ENCODE data around the gene FSCN2. TPM values are rescaled to one million over a fixed set of nuclear protein-coding genes. Genes with fewer than 3 reads are reported as not detected.

FSCN2 gene
- total RNA-seq, 4 donors from 2014 or later: 9.7 to 20.7 (median 17.0) TPM

DNA sequence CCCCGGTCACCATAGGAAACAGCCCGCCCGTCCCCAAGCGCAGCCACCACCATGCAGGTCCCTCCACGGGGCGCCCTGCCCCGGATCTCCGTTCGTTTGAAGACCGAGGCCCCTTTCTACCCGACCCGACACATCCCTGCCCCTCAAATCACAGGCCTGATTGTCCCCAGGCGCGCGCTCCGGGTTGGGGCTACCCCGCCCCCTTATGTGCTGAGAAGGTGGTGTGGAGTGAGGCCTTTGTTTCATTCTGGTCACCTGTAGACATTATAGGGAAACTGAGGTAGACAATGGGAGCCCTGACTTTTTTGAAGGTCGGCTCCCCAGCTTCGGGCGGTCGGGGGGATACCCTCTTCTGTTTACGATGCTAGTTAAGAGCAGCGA, 14.8 kb upstream of the FSCN2 start:
- H3K27ac ChIP-seq: peak overlapping the region; percentile 99 to 100 (median 100)
- peaks cover 28 to 31% of the 10 kb centered on the region in 2 donors for H3K36me3 ChIP-seq
- intact Hi-C loops (cut with DNase I): no loop called here
- TF ChIP-seq, protein P1, sequence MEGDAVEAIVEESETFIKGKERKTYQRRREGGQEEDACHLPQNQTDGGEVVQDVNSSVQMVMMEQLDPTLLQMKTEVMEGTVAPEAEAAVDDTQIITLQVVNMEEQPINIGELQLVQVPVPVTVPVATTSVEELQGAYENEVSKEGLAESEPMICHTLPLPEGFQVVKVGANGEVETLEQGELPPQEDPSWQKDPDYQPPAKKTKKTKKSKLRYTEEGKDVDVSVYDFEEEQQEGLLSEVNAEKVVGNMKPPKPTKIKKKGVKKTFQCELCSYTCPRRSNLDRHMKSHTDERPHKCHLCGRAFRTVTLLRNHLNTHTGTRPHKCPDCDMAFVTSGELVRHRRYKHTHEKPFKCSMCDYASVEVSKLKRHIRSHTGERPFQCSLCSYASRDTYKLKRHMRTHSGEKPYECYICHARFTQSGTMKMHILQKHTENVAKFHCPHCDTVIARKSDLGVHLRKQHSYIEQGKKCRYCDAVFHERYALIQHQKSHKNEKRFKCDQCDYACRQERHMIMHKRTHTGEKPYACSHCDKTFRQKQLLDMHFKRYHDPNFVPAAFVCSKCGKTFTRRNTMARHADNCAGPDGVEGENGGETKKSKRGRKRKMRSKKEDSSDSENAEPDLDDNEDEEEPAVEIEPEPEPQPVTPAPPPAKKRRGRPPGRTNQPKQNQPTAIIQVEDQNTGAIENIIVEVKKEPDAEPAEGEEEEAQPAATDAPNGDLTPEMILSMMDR (IDR thresholded peaks at IDR 0.05): no peak
- TF ChIP-seq POLR2A (IDR thresholded peaks at IDR 0.05): no peak
- peaks cover 45 to 51% of the 10 kb centered on the region in 2 donors for H3K4me1 ChIP-seq
- WGBS, 2 donors: 1 to 6% methylated on average over 14 to 23 of the region's 23 CpGs
- no peaks in the 10 kb centered on the region for H3K9me3 ChIP-seq
- H3K27me3 ChIP-seq: no peaks in the 10 kb centered on the region
- DNase-seq: peak; percentile 76 to 80
- H3K4me3 ChIP-seq (replicated peaks in 1 of 3): peak overlapping the region; percentile 54 to 85 (median 58)

DNA sequence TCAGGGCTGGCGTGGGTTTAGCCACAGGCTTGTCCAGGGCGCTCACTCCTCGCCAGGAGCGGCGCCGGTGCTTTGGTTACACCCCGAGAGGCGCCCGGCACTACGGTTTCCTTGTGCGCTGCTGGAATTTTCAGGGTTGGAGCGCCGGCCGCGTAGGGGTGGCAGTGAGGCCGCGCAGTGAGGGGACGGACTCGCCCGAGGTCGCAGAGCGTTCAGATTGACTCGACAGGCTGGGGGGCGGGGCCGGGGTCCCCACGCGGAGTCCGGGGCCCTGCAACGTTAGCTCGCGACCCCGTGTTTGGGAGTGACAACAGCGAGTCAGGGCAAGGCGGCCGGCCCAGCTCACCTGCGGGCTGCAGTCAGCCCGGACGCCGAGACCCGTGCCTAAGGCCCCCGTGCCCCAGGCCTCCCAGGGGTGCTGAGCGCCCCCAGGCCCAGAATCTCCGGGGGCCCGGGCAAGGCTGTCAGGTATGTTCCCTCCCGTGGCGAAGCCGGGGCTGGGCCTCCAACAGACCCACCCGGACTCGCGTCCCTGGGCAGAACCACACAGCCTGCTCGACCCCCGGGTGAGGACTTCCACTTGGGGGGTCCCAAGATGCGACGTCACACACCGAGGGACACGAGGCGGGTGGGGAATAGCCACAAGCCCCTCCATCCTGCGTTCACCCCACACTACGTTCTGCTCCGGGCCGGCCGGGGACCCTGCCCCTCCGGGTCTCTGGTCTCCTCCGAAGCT, 14.3 kb upstream of the FSCN2 start:
- peaks cover 43 to 51% of the 10 kb centered on the region in 2 donors for H3K4me1 ChIP-seq
- TF ChIP-seq, protein P1 (IDR thresholded peaks at IDR 0.05): no peak
- peak in 1 of 2 donors; percentile 69 for TF ChIP-seq POLR2A (IDR thresholded peaks at IDR 0.05)
- H3K27me3 ChIP-seq: no peaks in the 10 kb centered on the region
- peak overlapping the region; percentile 99 to 100 (median 100) for H3K27ac ChIP-seq
- WGBS, 2 donors: 1 to 5% methylated on average over 4 to 15 of the region's 64 CpGs
- peaks cover 28 to 31% of the 10 kb centered on the region in 2 donors for H3K36me3 ChIP-seq
- DNase-seq: peak; percentile 76 to 82
- intact Hi-C loops (cut with DNase I): no loop called here
- H3K9me3 ChIP-seq: no peaks in the 10 kb centered on the region
- H3K4me3 ChIP-seq (replicated peaks in 1 of 3): peak overlapping the region; percentile 54 to 85 (median 58)

DNA sequence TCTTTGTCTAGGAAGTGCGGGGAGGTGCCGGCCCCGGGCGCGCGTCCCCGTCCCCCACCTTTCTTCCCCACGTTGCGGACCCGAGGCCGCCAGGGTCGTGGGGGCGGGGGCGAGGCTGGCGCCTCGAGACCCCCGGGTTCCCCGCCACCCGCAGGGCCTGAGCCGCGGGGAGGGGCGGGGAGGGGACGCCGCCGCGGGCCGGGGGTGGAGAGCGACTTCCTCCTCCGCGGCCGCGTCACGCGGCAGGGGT, 13.8 kb upstream of the FSCN2 start:
- intact Hi-C loops (cut with DNase I): no loop called here
- WGBS, 2 donors: 0% methylated on average over 16 of the region's 34 CpGs; no CpG with 5 or more reads in 1 of the 2 donors
- Histone ChIP-seq H3K9me3 (no peaks in the 10 kb centered on the region), H3K4me3 (replicated peaks in 1 of 3) (peak overlapping the region; percentile 54 to 85 (median 58)), H3K27me3 (no peaks in the 10 kb centered on the region), H3K4me1 (peaks cover 43 to 51% of the 10 kb centered on the region in 2 donors), H3K36me3 (peaks cover 26 to 28% of the 10 kb centered on the region in 2 donors), H3K27ac (peak overlapping the region; percentile 99 to 100 (median 100))
- TF ChIP-seq, protein P1 (IDR thresholded peaks at IDR 0.05): no peak
- no peak for TF ChIP-seq POLR2A (IDR thresholded peaks at IDR 0.05)
- no peak for DNase-seq

DNA sequence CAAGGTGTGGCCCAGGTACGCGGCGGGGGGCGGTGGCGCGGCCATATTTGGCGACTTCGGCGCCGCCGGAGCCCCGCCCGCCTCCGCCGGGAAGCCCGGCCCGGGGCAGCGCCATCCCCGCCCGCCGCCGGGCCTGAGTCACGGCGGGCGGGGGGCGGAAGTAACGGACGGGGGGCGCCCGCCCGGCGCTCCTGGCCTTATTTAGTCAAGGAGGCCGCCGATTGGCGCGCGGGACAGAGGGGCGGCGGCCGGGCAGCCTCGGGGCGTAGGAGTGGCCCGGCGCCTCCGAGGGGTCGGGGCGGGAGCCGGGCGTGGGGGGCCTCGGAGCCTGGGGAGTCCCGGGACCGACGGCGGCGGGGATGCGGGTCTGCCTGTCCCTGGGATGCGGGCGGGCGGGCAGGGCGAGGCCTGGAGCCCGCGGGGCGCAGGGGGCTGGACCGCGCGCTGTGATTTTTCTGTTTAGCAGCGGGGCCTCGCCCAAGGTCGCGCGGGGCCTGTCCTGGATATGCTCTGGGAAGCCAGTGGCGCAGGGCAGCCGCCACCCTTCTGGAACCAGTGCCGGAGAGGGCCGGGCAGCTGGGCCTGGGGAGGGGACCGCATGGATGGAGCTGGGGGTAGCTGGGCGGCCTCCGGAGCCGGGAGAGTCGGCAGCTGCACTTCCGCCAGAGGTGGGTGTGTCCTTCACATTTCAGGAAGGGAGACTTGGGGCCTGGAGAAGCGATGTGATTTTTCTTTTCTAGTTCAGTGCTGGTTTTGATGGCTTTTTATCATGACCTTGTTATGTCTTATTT, 13.2 kb upstream of the FSCN2 start:
- Histone ChIP-seq H3K4me3 (replicated peaks in 1 of 3) (peak overlapping the region; percentile 54 to 85 (median 58)), H3K27ac (peak overlapping the region; percentile 99 to 100 (median 100)), H3K36me3 (peaks cover 22 to 26% of the 10 kb centered on the region in 2 donors), H3K27me3 (no peaks in the 10 kb centered on the region), H3K9me3 (no peaks in the 10 kb centered on the region), H3K4me1 (peaks cover 43 to 52% of the 10 kb centered on the region in 2 donors)
- peak; percentile 21 to 82 for TF ChIP-seq POLR2A (IDR thresholded peaks at IDR 0.05)
- TF ChIP-seq, protein P1 (IDR thresholded peaks at IDR 0.05): no peak
- DNase-seq: peak; percentile 82 to 83
- 0% methylated on average over 16 to 24 of the region's 82 CpGs for WGBS, 2 donors
- intact Hi-C loops (cut with DNase I): no loop called here
